ENCODE measurements around the gene NRAS. TPM values are rescaled to one million over a fixed set of nuclear protein-coding genes. Genes with fewer than 3 reads are reported as not detected.

NRAS gene
- polyA plus RNA-seq, 1 donor (not counting 4 experiments of a cell fraction or from before 2014, with no cell fraction given), result 49.5 TPM

DNA sequence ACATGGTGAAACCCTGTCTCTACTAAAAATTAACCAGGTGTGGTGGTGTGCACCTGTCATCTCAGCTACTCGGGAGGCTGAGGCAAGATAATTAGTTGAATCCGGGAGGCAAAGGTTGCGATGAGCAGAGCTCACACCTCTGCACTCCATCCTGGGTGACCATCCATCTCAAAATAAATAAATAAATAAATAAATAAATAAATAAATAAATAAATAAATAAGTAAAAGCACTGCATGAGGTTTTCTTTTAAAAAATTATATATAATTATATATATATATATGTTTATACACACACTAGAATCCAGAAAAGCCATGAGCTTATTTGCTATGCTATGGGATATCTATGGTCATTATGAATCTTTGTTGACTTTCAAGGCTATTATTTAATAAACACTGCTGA, 23.6 kb downstream of the NRAS start:
- TF ChIP-seq EZH2 (IDR thresholded peaks at IDR 0.05; ENCODE audit: low read length) (no peak), CTCF (optimal IDR thresholded peaks at IDR 0.05 in 1 of 3, IDR thresholded peaks at IDR 0.05 in 1 of 3, conservative IDR thresholded peaks at IDR 0.05 in 1 of 3; ENCODE audit: extremely low read depth in 1 of 3, insufficient read depth in 2 of 3, low read length in 3 of 3) (no peak)

GRCh38 chr1:114691061-114691460, 25.5 kb downstream of the NRAS start:
- DNase-seq (ENCODE audit: low read depth, low spot score), result no peak

More for the DNA sequence above, 23.6 kb downstream of the NRAS start:
- H3K9me1 ChIP-seq (ENCODE audit: control insufficient read depth, extremely low read depth, insufficient read depth, low read length), result no peaks in the 10 kb centered on the region
- no peaks in the 10 kb centered on the region for H4K20me1 ChIP-seq (ENCODE audit: control insufficient read depth, extremely low read depth, insufficient read depth, low read length)
- H3K27ac ChIP-seq (ENCODE audit: control insufficient read depth, insufficient read depth, low read length), result no peak overlapping the region
- no peaks in the 10 kb centered on the region for H3K36me3 ChIP-seq (ENCODE audit: control insufficient read depth in 2 of 2, extremely low read depth in 1 of 2, insufficient read depth in 2 of 2, low read length in 2 of 2)
- dilution Hi-C loops (cut with MboI; ENCODE audit: extremely low pct_ligation_motif_present, low sequenced_read_pairs), result no loop called here
- no peak overlapping the region for H3K4me3 ChIP-seq (ENCODE audit: control insufficient read depth in 2 of 3, extremely low read depth in 1 of 3, insufficient read depth in 2 of 3, low read depth in 1 of 3, low read length in 3 of 3)
- H3K9ac ChIP-seq (ENCODE audit: control insufficient read depth, extremely low read depth, insufficient read depth, low read length), result no peak overlapping the region
- H3K4me2 ChIP-seq (ENCODE audit: control insufficient read depth, extremely low read depth, insufficient read depth, low read depth, low read length), result no peak overlapping the region
- no peaks in the 10 kb centered on the region for H3K4me1 ChIP-seq (ENCODE audit: control insufficient read depth, extremely low read depth, insufficient read depth, low read length)
- DNase-seq (ENCODE audit: low read depth, low spot score) (no peak), FAIRE-seq (no peak)
- H3K27me3 ChIP-seq (ENCODE audit: control insufficient read depth, extremely low read depth, insufficient read depth, low read length), result no peaks in the 10 kb centered on the region
- no peaks in the 10 kb centered on the region for H3K79me2 ChIP-seq (ENCODE audit: control insufficient read depth, insufficient read depth, low read length)
- H3K9me3 ChIP-seq (ENCODE audit: control insufficient read depth, low read depth, low read length), result no peaks in the 10 kb centered on the region
- no peak overlapping the region for H2AFZ ChIP-seq (ENCODE audit: control insufficient read depth, low read length)

More at GRCh38 chr1:114691061-114691460, 25.5 kb downstream of the NRAS start:
- no peak for TF ChIP-seq EZH2 (IDR thresholded peaks at IDR 0.05; ENCODE audit: low read length)
- no peak for TF ChIP-seq CTCF (optimal IDR thresholded peaks at IDR 0.05 in 1 of 3, IDR thresholded peaks at IDR 0.05 in 1 of 3, conservative IDR thresholded peaks at IDR 0.05 in 1 of 3; ENCODE audit: extremely low read depth in 1 of 3, insufficient read depth in 2 of 3, low read length in 3 of 3)
- H3K9me3 ChIP-seq (ENCODE audit: control insufficient read depth, low read depth, low read length), result no peaks in the 10 kb centered on the region
- H4K20me1 ChIP-seq (ENCODE audit: control insufficient read depth, extremely low read depth, insufficient read depth, low read length), result no peaks in the 10 kb centered on the region
- no peak overlapping the region for H3K4me3 ChIP-seq (ENCODE audit: control insufficient read depth in 2 of 3, extremely low read depth in 1 of 3, insufficient read depth in 2 of 3, low read depth in 1 of 3, low read length in 3 of 3)
- no peaks in the 10 kb centered on the region for H3K4me1 ChIP-seq (ENCODE audit: control insufficient read depth, extremely low read depth, insufficient read depth, low read length)
- no peaks in the 10 kb centered on the region for H3K9me1 ChIP-seq (ENCODE audit: control insufficient read depth, extremely low read depth, insufficient read depth, low read length)
- H3K4me2 ChIP-seq (ENCODE audit: control insufficient read depth, extremely low read depth, insufficient read depth, low read depth, low read length), result no peak overlapping the region
- H3K9ac ChIP-seq (ENCODE audit: control insufficient read depth, extremely low read depth, insufficient read depth, low read length), result no peak overlapping the region
- H3K27me3 ChIP-seq (ENCODE audit: control insufficient read depth, extremely low read depth, insufficient read depth, low read length), result no peaks in the 10 kb centered on the region
- no peak for FAIRE-seq
- no peak overlapping the region for H3K27ac ChIP-seq (ENCODE audit: control insufficient read depth, insufficient read depth, low read length)
- H3K36me3 ChIP-seq (ENCODE audit: control insufficient read depth in 2 of 2, extremely low read depth in 1 of 2, insufficient read depth in 2 of 2, low read length in 2 of 2), result no peaks in the 10 kb centered on the region
- no peak overlapping the region for H2AFZ ChIP-seq (ENCODE audit: control insufficient read depth, low read length)
- dilution Hi-C loops (cut with MboI; ENCODE audit: extremely low pct_ligation_motif_present, low sequenced_read_pairs), result no loop called here
- no peaks in the 10 kb centered on the region for H3K79me2 ChIP-seq (ENCODE audit: control insufficient read depth, insufficient read depth, low read length)
